ENCODE measurements around the gene GXYLT2.

Gene GXYLT2

GRCh38 chr3:72860053-72860452 lies 27.8 kb upstream of the GXYLT2 start:
- no peaks in the 10 kb centered on the region for H3K36me3 ChIP-seq (replicated peaks; ENCODE audit: low read depth, low read length)
- H3K4me2 ChIP-seq (ENCODE audit: low read length), result no peak overlapping the region
- H2AFZ ChIP-seq (ENCODE audit: low read depth, low read length), result no peak overlapping the region
- no peak overlapping the region for H3K9ac ChIP-seq (ENCODE audit: low read length)
- no peaks in the 10 kb centered on the region for H4K20me1 ChIP-seq (ENCODE audit: insufficient read depth, low read length)
- no peaks in the 10 kb centered on the region for H3K79me2 ChIP-seq (ENCODE audit: low read length)
- H3K9me3 ChIP-seq (ENCODE audit: insufficient read depth, low read length), result no peaks in the 10 kb centered on the region
- H3K4me3 ChIP-seq (ENCODE audit: low read length), result no peak overlapping the region
- TF ChIP-seq EZH2phosphoT487 (IDR thresholded peaks at IDR 0.05; ENCODE audit: low read depth) (no peak), CTCF (IDR thresholded peaks at IDR 0.05; ENCODE audit: low read depth, low read length) (no peak)
- no peak overlapping the region for H3K27ac ChIP-seq (ENCODE audit: low read length)
- no peaks in the 10 kb centered on the region for H3K4me1 ChIP-seq (ENCODE audit: low read length)
- H3K27me3 ChIP-seq (ENCODE audit: low read depth, low read length), result peaks cover 21% of the 10 kb centered on the region

GRCh38 chr3:72860846-72861245 lies 27.0 kb upstream of the GXYLT2 start:
- Histone ChIP-seq H3K27me3 (ENCODE audit: low read depth, low read length) (peaks cover 16% of the 10 kb centered on the region), H2AFZ (ENCODE audit: low read depth, low read length) (no peak overlapping the region), H3K9ac (ENCODE audit: low read length) (no peak overlapping the region), H4K20me1 (ENCODE audit: insufficient read depth, low read length) (no peaks in the 10 kb centered on the region), H3K9me3 (ENCODE audit: insufficient read depth, low read length) (no peaks in the 10 kb centered on the region), H3K4me2 (ENCODE audit: low read length) (no peak overlapping the region), H3K4me3 (ENCODE audit: low read length) (no peak overlapping the region), H3K36me3 (replicated peaks; ENCODE audit: low read depth, low read length) (no peaks in the 10 kb centered on the region), H3K4me1 (ENCODE audit: low read length) (no peaks in the 10 kb centered on the region), H3K27ac (ENCODE audit: low read length) (no peak overlapping the region), H3K79me2 (ENCODE audit: low read length) (no peaks in the 10 kb centered on the region)
- TF ChIP-seq CTCF (IDR thresholded peaks at IDR 0.05; ENCODE audit: low read depth, low read length) (no peak), EZH2phosphoT487 (IDR thresholded peaks at IDR 0.05; ENCODE audit: low read depth) (no peak)

- Histone ChIP-seq H3K4me3 (ENCODE audit: low read length) (no peak overlapping the region), H4K20me1 (ENCODE audit: insufficient read depth, low read length) (no peaks in the 10 kb centered on the region), H2AFZ (ENCODE audit: low read depth, low read length) (no peak overlapping the region), H3K27ac (ENCODE audit: low read length) (no peak overlapping the region), H3K79me2 (ENCODE audit: low read length) (no peaks in the 10 kb centered on the region), H3K4me1 (ENCODE audit: low read length) (no peaks in the 10 kb centered on the region), H3K27me3 (ENCODE audit: low read depth, low read length) (peaks cover 21% of the 10 kb centered on the region), H3K9me3 (ENCODE audit: insufficient read depth, low read length) (no peaks in the 10 kb centered on the region), H3K4me2 (ENCODE audit: low read length) (no peak overlapping the region), H3K9ac (ENCODE audit: low read length) (no peak overlapping the region), H3K36me3 (replicated peaks; ENCODE audit: low read depth, low read length) (no peaks in the 10 kb centered on the region)
- no peak for TF ChIP-seq EZH2phosphoT487 (IDR thresholded peaks at IDR 0.05; ENCODE audit: low read depth)
- TF ChIP-seq CTCF (IDR thresholded peaks at IDR 0.05; ENCODE audit: low read depth, low read length), result no peak
Observed at GRCh38 chr3:72862314-72863090, 25.3 kb upstream of the GXYLT2 start.

- peak overlapping the region; percentile 29 for H3K4me2 ChIP-seq (ENCODE audit: low read length)
- no peak overlapping the region for H3K9ac ChIP-seq (ENCODE audit: low read length)
- H3K36me3 ChIP-seq (replicated peaks; ENCODE audit: low read depth, low read length), result no peaks in the 10 kb centered on the region
- no peak overlapping the region for H3K4me3 ChIP-seq (ENCODE audit: low read length)
- H3K27me3 ChIP-seq (ENCODE audit: low read depth, low read length), result peaks cover 25% of the 10 kb centered on the region
- TF ChIP-seq EZH2phosphoT487 (IDR thresholded peaks at IDR 0.05; ENCODE audit: low read depth) (no peak), CTCF (IDR thresholded peaks at IDR 0.05; ENCODE audit: low read depth, low read length) (no peak)
- peaks cover 15% of the 10 kb centered on the region for H3K4me1 ChIP-seq (ENCODE audit: low read length)
- H4K20me1 ChIP-seq (ENCODE audit: insufficient read depth, low read length), result no peaks in the 10 kb centered on the region
- H3K79me2 ChIP-seq (ENCODE audit: low read length), result no peaks in the 10 kb centered on the region
- H2AFZ ChIP-seq (ENCODE audit: low read depth, low read length), result no peak overlapping the region
- no peaks in the 10 kb centered on the region for H3K9me3 ChIP-seq (ENCODE audit: insufficient read depth, low read length)
- no peak overlapping the region for H3K27ac ChIP-seq (ENCODE audit: low read length)
Observed at GRCh38 chr3:72872183-72872582, 15.7 kb upstream of the GXYLT2 start.

All from OCI-LY3 (cell line).